A549 treated with Hydrocortisone at 1 μM for 4 hours (cell line): ENCODE results near the gene SGCA. TPM values are rescaled to one million over a fixed set of nuclear protein-coding genes. Genes with fewer than 3 reads are reported as not detected.

Experiments used
- total RNA-seq: library from RNA; stranded (reverse); fragments of 200-300 nt; extraction: Qiagen RNA extraction; gene quantifications from 5 replicates; pipeline ENCODE4 v1.2.3, GENCODE V29; 2022

SGCA gene
- 1.1 to 2.9 TPM (median 1.7 TPM) in 5 replicates for total RNA-seq

DNA sequence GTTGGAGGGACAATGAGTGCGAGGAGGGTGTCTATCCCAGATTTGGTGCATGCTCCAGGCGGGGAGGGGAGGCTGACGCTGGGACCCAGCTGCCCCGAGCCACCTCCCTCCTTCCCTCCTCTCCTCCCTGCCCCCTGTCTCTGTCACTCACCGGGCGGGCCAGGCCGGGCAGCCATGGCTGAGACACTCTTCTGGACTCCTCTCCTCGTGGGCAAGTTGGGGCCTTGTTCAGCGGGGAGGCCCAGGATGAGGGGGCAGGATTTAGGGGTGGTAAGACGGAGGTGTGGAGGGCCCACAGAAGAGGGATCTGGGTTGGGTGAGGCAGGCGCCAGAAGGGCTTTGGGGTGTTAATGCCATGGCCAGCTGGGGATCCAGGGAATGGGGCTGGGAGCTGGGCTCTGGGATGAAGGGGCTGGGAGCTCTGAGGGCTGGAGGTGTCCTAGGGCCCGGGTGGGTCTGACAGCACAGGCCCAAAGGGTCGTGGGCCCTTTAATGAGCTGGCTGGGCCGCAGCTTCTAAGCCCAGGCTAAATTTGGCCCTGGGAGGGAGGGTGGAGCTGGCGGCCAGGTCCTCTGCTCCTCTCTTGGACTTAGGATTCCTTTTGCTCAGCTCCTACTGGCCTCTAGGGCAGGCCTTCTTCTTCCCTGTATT is at the start of gene SGCA:
SGCA (plus strand) TSS at position 139 of the 651 bp plus-strand sequence; CDS start at position 175, 36 bp downstream.

DNA sequence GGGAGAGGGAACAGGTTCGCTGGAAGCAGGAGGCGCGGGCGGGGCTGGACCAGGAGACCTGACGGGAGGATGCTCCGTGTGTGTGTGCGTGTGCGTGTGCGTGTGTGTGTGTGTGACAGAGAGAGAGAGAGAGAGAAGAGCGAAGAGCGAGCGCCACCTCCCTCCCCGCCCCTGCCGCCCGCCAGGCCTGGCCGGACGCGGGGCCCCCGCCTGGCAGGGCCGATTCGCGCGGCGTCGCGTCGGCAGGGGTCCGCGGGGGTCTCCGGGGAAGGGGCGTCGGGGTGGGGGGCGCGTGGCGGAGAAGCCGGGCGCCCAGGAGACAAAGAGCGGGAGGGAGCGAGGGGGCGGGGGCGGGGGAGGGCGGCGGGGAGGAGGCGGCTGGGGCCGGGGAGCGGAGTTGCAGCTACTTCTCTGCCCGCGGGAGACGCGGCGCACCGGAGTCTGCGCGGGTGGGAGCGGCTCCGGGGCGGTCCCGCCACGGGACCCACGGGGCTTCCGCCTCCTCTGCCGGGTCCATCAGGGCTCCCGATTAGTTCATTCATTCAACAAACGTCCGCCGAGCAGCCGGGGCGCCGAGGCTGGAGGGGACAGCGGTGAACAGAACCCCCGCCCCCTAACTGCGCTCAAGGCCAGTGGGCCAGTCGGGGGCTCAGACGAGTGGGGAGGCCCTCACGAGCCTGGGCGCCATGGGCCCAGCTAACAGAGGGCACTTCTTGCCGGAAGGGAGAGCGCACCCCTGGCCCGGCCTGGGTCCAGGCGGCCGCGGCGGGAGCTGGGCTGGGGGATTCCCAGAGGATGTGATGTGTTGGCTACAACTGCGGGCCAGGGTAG is 35.9 kb upstream of the SGCA start, which contains the start of gene SAMD14:
SAMD14 (minus strand) TSS at position 433 of the 831 bp plus-strand sequence. CDS start 5,201 bp downstream, outside the sequence.

DNA sequence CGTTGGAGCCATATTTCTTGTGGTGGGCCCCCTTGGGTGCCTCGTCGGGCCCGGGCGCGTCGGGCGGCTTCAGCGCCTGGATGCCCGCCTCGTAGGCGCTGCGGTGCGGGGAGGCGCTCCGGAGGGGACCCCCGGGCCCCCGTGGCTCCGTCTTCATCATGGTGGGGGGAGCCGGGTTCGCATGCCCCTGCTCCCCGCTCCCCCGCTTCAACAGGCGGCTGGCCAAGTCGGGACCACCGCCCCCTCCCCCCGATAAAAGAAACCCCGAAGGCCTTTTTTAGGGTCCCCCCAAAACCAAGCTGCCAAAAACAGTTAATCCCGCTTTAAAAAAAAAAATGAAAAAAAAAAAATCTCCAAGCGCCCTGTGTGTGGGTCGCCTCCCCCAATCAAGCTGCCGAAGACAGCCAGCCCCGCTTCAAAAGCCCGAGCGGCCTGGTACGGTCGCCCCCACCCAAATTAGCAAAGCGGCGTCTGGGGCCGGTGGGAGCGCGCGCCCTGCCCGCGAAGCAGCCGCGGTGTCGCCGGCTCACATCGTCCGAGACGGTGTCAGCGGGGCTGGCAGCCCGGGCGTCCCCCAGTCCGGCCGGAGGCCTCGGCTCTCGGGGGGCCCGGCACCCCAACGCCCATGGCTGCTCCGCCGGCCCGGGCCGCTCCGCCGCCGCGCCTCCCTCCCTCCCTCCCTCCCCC is 15.3 kb upstream of the SGCA start, which contains the start of gene PPP1R9B:
PPP1R9B (minus strand) TSS at position 324 of the 687 bp plus-strand sequence; CDS start at position 160, 164 bp downstream.

DNA sequence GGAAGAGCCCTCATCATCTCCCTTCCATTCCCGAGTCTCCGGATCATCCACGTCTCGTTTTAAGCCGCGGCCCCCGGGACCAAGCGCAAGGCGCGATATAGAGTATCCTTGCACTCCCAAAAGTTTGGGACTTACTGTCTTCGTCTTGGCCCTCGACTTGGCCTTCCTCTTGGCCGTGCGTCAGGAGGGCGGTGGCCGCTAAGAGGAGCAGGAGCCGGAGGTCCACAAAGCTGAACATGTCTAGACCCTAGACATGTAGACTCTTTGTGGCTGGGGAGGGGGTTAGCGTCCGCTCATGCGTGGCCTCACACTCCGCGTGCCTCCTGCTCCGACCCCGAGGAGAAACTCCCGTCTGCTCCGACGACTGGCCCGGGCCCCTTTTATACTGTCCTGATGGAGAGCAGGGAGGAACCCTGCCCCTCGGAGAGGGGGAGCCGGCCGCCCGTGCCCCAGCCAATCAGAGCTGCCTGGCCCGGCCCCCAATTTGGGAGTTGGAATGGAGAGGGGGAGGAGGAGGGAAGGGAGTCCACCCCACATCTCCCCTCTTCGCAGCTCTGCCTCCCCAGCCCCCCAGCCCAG is 35.6 kb downstream of the SGCA start, which contains the start of gene COL1A1:
COL1A1 (minus strand) TSS at position 356 of the 579 bp plus-strand sequence; CDS start at position 238, 118 bp downstream.

Other genes with a start within 250 kb of the SGCA start
- 1.8 to 2.9 TPM (median 2.7 TPM) in 5 replicates for gene DLX4, start 196.8 kb upstream of the SGCA start, total RNA-seq
- gene DLX3, start 170.8 kb upstream of the SGCA start, total RNA-seq: 0.05 to 0.16 TPM (median 0.07 TPM) in 4 of 5 replicates, not detected in the other
- 360 to 414 TPM (median 396 TPM) in 5 replicates for gene ITGA3, start 109.9 kb upstream of the SGCA start, total RNA-seq
- gene PDK2, start 70.7 kb upstream of the SGCA start, total RNA-seq: 13.8 to 17.7 TPM (median 15.1 TPM) in 5 replicates
- 0.35 to 0.56 TPM (median 0.37 TPM) in 5 replicates for gene SAMD14, start 35.8 kb upstream of the SGCA start, total RNA-seq
- 46.7 to 50.9 TPM (median 47.8 TPM) in 5 replicates for gene PPP1R9B, start 15.3 kb upstream of the SGCA start, total RNA-seq
- 4.5 to 10.2 TPM (median 8.8 TPM) in 5 replicates for gene COL1A1, start 35.6 kb downstream of the SGCA start, total RNA-seq
- gene TMEM92, start 108.5 kb downstream of the SGCA start, total RNA-seq: 14.9 to 23.2 TPM (median 16.1 TPM) in 5 replicates
- 17.9 to 22.2 TPM (median 21.9 TPM) in 5 replicates for gene XYLT2, start 180.1 kb downstream of the SGCA start, total RNA-seq
- 135 to 165 TPM (median 141 TPM) in 5 replicates for gene MRPL27, start 207.2 kb downstream of the SGCA start, total RNA-seq
- gene EME1, start 207.2 kb downstream of the SGCA start, total RNA-seq: 15.6 to 16.3 TPM (median 16.0 TPM) in 5 replicates
- gene LRRC59, start 231.5 kb downstream of the SGCA start, total RNA-seq: 230 to 265 TPM (median 238 TPM) in 5 replicates